NCI-H2107 treated with DMSO at 0.1 percent for 48 hours (cell line): ENCODE results near the gene BDNF.
A peak's percentile ranks its signal among the peaks of the same experiment; 100 is the strongest.

Source experiments
- DNase-seq: peaks from one replicate; lab custom pipeline; 2025; ENCODE audit not compliant: unreplicated experiment; lab: John Stamatoyannopoulos, UW

Gene BDNF

DNA sequence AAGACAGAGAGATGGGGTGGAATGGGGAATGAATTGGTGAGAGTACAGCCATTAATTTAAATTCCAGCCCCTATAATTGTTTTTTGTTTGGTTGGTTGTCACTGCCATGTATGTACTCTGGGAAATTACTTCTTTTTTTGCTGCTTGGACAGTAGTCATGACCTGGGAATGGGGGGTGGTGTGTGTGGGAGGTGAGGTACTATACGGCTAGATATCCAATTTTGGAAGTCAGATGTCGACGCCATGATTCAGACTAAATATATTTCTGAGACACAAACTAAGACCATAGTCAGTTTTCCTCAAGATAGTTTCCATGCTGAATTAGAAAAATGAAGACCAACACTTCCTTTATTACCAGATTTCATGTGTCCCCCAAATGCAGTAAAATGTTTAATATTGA is 7.4 kb upstream of the BDNF start:
- no peak for DNase-seq

DNA sequence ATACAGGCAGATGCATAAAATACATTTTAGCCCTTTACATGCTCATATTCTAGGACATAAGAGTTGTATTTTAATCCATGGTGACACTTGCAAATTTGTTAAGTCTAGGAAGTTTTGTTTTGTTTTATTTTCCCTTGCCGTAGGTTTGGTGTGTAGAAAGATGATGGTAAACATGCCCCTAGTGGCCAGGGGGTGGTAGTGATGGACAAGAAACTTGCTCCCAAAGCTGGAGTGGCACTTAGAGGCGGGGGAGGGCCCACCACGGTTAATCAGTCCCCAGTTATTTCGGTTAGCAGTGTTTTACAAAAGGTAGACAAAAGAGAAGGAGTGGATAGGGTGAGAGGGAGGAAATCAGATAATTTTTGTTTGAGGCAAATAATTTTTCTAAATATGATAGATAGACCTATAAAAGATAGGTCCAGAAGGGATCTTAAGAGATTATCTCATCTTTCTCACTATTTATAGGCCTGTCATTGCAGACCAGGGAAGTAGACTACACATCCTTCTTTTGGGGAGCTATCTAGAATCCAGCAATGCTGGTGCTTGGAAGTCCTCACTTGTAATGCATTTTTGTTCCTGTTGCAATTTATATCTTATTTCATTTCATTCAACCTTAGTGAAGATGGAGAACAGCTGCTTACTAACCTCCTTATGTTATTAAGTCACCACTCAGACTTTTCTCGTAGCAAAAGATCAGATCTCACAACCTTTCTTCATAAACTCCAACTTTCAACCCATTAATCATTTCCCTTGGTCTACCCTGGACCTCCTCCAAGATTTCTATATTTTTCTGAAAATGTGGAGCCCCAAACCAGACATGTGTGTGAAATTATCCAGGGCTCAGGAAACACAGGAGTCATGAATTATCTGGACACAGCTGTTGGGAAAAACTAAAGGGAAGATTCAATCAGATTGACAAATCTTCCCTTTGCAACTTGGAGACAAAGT is 5.9 kb upstream of the BDNF start:
- peak; percentile 22 for DNase-seq

DNA sequence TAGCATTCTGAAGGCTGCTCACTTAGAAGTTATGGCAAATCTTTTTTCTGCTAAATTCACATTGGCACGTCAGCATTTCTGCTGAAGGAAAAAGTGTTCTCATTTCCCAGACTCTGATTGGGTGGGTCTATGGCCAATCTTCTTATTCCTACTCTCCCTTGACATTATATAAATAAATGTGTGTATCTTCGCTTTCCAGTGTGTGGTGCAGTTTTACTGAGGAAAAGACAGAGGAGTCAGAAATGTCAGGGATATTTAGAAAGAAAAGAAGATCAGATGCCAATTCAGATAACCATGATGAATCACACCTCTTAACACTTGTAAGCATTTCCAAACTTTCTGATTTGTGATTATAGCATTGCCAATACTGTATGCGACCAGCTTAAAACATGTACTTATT is 3.2 kb upstream of the BDNF start:
- DNase-seq, result no peak

DNA sequence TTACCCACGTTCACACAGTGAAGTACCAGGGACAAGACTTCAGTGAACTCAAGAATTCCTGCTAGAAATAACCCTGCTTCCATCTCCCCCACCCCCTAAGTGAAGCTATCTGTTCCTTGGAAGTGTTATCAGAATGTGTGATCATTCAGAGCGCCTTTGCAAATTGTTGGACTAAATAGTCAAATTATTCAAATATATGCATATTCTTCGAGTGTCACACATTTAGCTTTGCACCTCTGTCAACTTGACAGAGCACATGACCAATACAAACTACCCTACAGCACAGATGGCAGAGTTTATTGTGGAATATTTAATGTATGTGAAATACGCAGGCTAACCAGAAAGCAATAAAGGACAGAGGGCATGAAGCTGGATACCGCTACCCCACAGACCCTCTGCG is 2.6 kb upstream of the BDNF start:
- no peak for DNase-seq

DNA sequence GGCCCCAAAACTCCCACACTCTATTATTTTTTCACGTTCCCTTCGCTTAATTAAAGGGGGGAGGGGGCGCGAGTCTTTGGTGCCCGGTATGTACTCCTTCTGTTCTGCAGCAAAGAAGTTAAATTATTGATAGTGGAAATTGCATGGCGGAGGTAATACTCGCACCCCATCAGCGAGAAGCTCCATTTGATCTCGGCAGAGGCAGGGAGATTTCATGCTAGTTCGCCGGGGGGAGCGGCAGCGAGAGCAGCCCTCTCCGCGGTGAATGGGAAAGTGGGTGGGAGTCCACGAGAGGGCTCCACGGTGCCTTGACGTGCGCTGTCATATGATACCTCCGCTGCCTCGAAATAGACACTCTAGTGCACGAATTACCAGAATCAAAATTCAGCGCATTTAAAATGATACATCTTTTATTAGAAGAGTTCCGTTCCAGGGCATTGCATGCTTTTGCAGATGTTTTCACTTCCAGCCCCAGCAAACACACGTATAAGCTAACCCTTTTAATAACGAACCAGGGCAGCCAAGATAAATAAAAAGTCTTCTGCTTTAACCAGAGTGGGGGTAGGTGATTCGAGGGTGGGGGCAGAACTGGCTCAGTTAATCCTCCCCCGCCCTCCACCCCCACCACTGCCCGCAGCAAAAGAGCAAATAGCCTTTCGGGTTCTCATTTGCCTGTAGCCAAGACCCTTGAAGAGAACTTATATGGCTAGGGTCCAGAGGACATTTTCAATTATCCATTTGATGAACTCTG is 1.3 kb upstream of the BDNF start:
- DNase-seq, result peak; percentile 32

DNA sequence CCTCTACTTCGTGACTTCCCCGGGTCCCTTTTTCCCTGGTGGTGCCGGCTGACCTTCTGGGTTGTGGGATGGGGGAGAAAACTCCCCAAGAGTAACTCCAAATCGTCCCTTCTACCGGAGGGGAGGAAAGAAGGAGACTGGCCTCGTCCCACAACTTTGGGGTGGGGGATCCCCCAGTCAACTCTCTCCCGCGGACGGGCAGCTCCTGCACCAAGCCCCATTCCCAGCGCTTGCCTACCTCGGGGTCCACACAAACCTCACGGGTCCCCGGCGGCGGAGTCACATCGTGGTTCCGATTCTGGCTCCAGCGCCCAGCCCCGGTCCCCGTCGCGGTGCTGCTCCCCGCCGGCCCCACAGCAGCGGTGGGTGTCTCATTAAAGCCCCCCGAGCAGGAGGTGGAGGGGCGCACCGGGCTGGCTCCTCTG is 317 bp downstream of the BDNF start:
- DNase-seq, result no peak

- DNase-seq, result no peak
Observed at GRCh38 chr11:27699242-27699925, 871 bp downstream of the BDNF start.

GRCh38 chr11:27698872-27699241 is 1.4 kb downstream of the BDNF start:
- DNase-seq, result peak; percentile 47

GRCh38 chr11:27697679-27698275 is 2.5 kb downstream of the BDNF start:
- no peak for DNase-seq

DNA sequence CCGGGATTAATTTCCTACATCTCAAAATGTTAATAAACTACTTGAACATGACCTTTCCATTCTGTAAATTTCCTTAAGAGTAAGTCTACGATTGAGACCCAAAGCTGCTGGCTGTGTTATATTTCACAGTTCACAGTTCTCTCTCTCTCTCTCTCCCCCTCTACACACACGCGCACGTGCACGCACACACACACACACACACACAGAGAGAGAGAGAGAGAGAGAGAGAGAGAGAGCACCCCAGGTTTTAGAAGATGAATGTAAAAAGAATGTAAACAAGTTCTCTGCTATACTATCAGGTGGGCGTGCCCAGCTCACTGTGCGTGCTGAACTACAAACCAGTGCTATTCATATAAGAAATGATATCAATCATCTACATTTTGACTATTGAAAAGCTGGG is 3.3 kb downstream of the BDNF start:
- no peak for DNase-seq

DNA sequence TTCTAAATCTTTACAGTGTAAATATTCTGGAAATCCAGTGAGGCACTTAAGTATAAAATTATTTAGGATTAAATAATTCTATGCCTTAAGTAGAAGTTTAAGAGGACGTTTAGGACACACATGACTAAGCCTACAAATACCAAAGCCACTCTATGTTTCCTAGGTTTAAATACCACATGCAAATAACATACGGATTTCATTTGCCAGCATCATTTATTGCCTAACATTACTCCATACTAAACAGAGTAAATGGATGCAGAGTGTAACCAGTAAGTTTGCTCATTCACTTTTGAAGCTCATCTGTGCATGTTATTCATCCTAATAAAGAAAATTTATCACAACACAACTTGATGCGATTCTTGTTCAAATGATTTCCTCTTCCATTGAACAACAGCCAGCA is 4.1 kb downstream of the BDNF start:
- no peak for DNase-seq

GRCh38 chr11:27694992-27695391 is 5.3 kb downstream of the BDNF start:
- peak; percentile 62 for DNase-seq

DNA sequence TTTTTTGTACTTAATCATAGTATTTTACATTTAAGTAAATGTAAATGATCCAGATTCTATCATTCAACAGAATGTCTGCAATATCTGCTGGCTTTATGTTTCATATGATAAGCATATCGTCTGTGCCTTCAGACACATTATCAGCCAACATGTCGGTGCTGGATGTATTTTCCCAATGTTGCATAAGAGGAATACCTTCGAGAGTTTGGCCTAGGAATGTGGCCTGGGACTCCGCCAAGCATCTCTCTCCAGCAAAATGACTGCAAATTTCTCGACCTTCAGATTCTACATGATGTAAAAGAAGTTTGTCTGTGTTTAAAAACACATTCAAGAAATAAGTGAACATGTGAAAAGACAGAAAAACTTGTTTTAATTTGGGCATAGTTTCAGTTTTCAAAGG is 6.9 kb downstream of the BDNF start:
- no peak for DNase-seq

DNA sequence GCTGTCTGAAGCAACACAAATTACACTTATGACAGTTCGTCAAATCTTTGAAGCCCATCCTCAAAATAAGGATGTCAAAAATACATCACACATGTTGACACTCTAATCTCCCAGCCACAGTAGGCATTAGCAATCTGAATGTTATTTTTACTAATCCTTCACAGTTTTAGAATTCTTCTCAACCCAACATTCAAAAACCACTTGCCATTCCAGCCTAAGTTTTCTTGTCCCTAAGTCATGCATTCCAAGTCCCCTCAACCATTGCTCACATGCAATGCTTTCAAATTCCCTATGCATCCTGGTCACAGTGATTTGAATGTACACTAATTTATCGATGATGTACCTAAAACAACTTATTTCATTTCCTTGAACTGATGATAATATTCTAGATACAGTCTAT is 7.5 kb downstream of the BDNF start:
- no peak for DNase-seq

- DNase-seq, result no peak
Observed at GRCh38 chr11:27688076-27688475, 12.2 kb downstream of the BDNF start.

- DNase-seq, result no peak
Observed at GRCh38 chr11:27681664-27682063, 18.6 kb downstream of the BDNF start.

GRCh38 chr11:27679136-27680015 is 20.9 kb downstream of the BDNF start:
- DNase-seq, result no peak

- no peak for DNase-seq
Observed at GRCh38 chr11:27678242-27678641, 22.0 kb downstream of the BDNF start.

DNA sequence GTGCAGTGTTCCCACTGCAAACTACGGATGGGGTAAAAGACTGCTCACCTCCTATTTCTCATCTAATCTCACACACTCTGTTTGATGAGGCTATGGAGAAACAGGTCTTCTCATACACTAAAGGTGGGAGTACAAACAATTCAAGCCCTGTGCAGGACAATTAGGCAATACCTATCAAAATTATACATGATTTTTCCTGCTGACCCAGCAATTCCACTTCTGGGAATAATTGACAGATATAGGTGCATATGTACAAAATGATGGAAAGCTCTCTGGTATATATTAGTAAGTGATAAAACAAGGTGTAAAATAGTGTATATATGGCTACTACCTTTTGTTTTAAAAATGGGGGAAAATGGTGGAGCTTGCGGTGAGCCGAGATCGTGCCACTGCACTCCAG is 23.1 kb downstream of the BDNF start:
- DNase-seq, result no peak

GRCh38 chr11:27673979-27674663 is 26.1 kb downstream of the BDNF start:
- DNase-seq, result peak; percentile 69
